GM10248 (cell line): ENCODE results near the gene UVRAG.

Experiments
- CTCF ChIA-PET: fragments of 300-600 bp; sonication (Branson Sonifier 250); formaldehyde crosslinking; extraction: SDS; loops from one replicate; lab custom pipeline; 2021; ENCODE audit warnings: antibody characterized with exemption; lab: Yijun Ruan, JAX
- POLR2A ChIA-PET: fragments of 350-650 bp; sonication (Branson Sonifier 250); formaldehyde crosslinking; extraction: SDS; loops from one replicate; lab custom pipeline; 2020; ENCODE audit warnings: antibody characterized with exemption; lab: Yijun Ruan, JAX
- DNase-seq: peaks from one replicate; pipeline ENCODE4 v3.0.0; 2012; ENCODE audit errors: extremely low spot score
- TF ChIP-seq, protein P1 (sequence below): IDR thresholded peaks from 2 replicates; pipeline ENCODE4 v1.5.1; 2012; ENCODE audit warnings: mild to moderate bottlenecking, low read depth; ENCODE audit errors: extremely low read depth, missing control alignments, control extremely low read depth

The UVRAG gene

DNA sequence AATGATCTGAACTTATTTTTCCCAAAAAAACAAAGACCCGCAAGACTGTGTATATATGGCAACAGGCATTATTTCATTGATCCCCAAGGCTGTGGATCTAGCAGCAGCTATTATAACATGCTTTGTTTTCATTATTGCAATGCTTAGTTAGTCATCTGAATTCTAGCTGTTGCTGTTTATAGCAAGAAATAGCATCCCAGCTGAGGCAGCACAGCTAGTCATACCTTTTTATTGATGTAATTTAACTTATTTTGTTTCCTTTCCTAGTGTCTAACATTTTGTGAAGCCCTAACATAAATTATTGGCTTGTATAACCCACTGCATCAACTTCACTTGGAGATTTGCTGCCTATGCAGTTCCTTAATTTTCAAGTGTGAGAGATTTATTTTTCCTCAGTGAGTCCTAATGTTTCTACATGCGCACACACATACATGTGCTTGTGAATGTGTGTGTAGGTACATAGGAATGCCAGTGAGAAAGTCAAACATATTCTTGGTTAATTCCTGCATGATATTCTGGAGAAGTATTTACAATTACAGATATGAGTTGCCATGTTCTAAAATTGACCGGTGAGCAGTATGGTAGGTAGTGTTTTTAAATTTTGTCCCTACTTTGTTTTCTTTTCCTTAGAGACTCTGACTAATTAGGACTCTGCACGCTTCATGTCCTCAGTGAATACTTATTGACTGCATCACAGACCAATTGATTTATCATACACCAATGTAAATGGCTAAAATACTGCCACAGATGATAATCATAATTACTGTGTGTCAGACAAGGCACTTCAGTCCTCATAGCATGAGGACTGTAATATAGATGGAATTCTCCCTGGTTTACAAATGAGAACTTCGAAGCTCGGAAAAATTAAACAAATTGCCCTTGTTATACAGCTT, 272.0 kb downstream of the UVRAG start:
- ChIA-PET POLR2A (no interaction called here), CTCF (no interaction called here)
- TF ChIP-seq, protein P1, sequence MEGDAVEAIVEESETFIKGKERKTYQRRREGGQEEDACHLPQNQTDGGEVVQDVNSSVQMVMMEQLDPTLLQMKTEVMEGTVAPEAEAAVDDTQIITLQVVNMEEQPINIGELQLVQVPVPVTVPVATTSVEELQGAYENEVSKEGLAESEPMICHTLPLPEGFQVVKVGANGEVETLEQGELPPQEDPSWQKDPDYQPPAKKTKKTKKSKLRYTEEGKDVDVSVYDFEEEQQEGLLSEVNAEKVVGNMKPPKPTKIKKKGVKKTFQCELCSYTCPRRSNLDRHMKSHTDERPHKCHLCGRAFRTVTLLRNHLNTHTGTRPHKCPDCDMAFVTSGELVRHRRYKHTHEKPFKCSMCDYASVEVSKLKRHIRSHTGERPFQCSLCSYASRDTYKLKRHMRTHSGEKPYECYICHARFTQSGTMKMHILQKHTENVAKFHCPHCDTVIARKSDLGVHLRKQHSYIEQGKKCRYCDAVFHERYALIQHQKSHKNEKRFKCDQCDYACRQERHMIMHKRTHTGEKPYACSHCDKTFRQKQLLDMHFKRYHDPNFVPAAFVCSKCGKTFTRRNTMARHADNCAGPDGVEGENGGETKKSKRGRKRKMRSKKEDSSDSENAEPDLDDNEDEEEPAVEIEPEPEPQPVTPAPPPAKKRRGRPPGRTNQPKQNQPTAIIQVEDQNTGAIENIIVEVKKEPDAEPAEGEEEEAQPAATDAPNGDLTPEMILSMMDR: no peak
- DNase-seq: no peak

DNA sequence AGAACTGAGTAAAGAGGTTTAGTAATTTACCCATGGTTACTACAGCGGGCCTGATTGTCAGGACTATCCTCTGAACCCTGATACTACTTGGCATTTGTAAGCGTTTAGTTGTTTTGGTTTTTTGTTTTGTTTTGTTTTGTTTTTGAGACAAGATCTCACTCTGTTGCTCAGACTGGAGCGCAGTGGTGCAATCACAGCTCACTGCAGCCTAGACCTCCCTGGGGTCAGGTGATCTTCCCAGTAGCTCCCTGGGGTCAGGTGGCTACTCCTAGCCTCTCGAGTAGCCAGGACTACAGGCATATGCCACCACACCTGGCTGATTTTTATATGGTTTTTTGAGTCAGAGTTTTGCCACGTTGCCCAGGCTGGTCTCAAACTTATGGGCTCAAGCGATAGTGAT, 272.7 kb downstream of the UVRAG start:
- POLR2A ChIA-PET: no interaction called here
- CTCF ChIA-PET: no interaction called here
- DNase-seq: no peak

DNA sequence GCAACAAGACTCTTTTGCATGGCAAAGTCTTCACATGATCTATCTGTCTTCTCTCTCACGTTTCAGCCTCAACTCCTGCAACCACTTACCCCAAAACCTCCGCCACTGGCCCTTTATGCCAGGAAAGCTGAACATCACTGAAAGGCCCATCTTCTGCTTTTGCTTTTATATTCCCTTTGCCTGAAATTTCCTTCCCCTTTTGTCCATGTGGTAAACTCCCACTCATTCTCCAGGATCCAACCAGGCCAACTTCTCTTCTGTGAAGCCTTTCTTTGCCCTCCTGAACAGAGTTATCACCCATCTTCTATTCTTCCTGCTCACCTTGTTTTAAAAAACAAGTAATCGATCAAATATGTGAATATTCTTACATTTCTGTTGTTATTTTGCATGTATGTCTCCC, 273.5 kb downstream of the UVRAG start:
- POLR2A ChIA-PET: no interaction called here
- CTCF ChIA-PET: interaction anchor here (1.1 kb wide), 1 partner anchor 12 kb away, joined by 3 read pairs; no protein-coding TSS in a partner anchor
- DNase-seq: no peak
- TF ChIP-seq, protein P1: no peak

More for the DNA sequence above, 272.7 kb downstream of the UVRAG start:
- TF ChIP-seq, protein P1: no peak

DNA sequence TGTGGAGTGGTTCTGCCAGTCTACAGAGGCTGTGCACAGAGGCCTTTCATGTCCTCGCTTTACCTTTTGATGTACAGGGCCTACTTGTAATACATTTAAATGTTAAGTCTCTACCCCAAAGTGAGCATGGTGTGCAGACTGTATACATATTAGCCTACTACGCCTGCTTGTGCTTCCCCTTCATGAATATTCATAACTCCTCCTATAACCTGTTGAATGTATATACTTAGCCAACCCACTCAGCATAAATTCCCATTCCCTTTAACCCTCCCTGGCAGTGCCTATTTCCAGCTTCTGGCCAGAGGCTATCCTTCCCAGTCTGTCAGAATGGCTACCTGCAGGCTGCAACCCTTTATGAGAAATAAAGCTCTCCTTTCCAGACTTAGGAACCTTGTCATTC, 275.2 kb downstream of the UVRAG start:
- TF ChIP-seq, protein P1: no peak
- ChIA-PET POLR2A (no interaction called here), CTCF (interaction anchor here (1.1 to 1.8 kb wide), 3 partner anchors 9 to 61 kb away, joined by 3 to 4 read pairs (median 4); no protein-coding TSS in a partner anchor)
- no peak for DNase-seq

DNA sequence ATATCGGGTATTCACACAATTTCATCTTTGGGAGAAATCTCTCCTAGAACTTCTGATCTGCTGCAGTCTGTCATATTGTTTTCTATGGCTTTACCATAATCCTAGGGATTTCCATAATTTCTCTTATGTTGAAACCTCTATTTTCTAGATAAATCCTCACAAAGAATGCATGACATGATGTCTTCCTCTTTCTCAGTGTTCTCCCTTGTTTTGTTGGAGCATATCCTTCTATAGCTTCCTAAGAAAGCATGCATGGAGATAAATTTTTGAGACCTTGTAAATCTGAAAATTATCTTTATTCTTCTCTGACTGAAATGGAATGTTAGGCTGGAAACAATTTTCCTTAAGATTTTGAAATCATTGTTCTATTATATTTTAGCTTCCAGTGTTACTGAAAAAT, 275.8 kb downstream of the UVRAG start:
- ChIA-PET CTCF (interaction anchor here (1.1 to 1.8 kb wide), 3 partner anchors 10 to 62 kb away, joined by 3 to 4 read pairs (median 4); no protein-coding TSS in a partner anchor), POLR2A (no interaction called here)
- no peak for DNase-seq
- TF ChIP-seq, protein P1: no peak

DNA sequence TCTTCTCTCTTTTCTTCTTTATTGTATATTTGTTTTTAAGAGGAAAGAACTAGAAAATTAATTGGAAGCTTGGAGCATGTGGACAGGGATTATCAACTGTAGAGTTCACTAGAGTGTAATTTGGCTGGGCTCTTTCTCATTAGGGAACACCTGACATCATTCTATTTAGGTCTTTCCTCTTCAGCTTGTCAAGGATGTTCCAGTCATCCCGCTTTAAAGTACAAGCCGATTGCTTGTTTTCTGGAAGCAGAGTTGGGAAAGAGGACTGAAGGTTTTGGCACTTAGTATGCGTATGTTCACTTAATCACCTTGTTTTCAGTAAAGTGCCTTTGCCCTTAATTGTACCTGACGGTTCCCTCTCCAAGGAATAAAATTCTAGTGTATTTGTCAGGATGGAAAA, 279.7 kb downstream of the UVRAG start:
- ChIA-PET CTCF (interaction anchor here (2.3 kb wide), 1 partner anchor 15 kb away, joined by 8 read pairs; no protein-coding TSS in a partner anchor), POLR2A (no interaction called here)
- TF ChIP-seq, protein P1: no peak
- DNase-seq: no peak
